D341Med (cell line): ENCODE results near the gene ADAT3.

Source experiments
- DNase-seq: peaks from one replicate; pipeline ENCODE4 v3.0.0; 2012; ENCODE audit warnings: low spot score

The ADAT3 gene

DNA sequence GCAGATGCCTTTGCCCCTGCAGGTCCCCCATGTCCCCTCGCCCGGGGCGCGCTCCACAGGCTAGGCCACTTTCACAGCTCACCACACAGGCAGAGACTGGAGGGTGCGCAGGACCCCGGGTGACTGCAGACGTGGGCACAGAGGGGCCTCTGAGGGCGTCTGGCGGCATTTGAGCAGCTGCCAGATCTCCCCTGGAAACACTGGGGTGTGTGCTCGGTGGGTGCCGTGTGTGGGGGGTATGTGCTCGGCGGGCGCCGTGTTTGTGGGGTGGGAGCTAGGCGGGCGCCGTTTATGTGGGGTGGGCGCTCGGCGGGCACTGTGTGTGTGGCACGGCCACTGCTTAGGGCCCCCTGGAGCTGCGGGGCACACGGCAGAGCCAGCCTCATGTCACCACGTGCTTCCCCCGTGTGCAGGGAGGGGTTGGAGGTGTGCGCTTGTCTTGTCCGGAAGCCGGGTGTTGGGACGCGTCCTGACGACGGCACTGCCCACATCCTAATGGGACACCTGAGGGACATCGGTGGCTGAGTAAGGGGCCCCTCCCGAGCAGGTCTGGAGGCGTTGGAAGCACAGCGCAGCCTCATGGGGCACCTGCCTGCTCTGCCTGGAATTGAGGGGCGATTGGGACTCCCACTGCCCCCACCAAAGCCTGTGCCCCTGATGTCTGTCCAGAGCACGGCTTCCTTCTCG lies 52.5 kb downstream of the ADAT3 start:
- DNase-seq, result no peak

DNA sequence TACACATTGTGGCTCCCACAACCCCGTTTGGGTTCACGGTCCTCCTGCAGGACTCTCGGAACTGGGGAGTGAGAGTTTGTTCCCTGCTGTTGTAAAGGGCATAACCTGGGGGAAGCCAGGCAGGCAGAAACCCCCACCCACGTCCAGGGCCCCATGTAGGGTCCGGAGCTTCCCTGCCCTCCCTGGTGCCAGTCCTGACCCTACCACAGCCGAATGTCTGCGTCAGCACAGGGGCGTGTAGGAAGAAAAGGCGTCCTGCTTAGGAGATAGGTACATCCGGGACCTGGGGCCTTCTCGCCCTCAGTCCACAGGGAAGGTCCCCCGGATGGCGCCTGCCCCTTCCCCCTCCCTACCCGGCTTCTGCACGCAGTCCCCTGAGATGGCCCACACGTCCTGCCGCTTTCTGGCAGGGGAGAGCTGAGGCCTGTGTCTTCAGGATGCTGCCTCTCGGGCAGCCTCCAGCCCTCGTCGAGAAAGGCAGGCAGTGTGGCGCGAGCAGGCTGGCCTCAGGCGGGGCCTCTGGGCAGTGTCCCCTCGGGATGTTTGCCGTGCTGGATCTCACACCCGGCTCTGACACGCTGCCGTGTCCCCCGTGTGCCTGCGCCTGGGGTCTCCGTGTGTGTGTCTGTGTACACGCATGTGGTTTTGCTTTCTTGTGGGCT lies 54.9 kb downstream of the ADAT3 start:
- DNase-seq, result no peak

DNA sequence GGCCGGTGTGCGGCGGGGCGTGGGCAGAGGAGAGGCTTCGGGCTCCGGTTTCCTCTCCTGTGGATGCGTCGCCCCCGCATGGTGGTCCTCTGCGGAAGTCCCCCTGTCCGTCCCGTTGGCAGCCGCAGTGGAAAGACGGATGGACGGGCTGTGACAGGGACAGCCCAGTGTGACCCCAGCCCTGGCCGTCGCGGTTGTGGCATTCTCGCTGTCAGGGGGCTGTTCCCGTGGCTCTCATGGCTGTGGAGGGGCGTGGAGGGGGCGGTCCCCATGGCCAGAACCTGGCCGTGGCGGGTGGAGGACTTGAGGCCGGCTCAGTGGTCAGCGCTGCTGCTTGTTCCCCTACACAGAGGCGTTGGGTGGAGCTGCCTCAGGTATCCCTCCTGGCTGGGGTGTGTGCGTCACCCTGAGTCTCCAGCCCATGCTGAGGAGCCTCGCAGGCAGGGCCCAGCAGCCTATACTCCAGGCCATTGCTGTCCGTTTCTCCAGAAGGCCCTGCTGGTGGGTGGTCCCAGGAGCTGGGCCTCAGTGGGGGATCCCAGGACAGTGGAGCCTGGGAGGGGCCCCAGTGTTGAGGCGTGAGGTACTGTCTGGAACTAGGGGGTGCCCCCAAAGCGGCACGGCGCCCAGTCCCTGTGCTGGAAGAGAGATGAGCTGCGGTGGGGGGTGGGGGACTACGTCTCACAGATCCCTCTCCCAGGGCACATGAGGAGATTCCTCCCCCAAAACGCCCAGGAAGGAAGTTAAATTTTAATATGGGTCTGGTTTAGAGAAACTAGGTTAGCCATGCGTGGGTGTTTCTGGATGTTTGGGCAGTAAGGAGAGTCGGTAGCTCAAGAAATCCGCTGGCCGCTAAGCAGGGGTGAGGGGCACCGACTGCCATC lies 56.0 kb downstream of the ADAT3 start:
- DNase-seq, result no peak

DNA sequence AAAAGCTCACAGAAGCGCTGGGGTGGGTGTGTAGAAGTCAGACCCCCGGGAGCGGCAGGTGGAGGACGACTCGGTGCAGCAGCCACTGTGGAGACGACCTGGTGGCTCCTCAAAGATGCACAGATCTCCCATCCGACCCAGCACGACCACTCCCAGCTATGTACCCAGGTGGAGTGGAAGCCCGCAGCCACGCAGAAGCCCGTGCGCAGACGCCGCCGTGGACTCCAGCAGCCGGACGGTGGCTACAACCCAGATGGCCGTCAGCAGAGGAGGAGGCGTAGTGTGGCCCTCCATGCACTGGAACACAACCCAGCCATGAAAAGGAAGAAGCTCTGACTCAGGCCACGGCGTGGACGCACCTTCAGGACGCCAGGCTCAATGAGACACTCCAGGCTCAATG lies 57.5 kb downstream of the ADAT3 start:
- no peak for DNase-seq
